GM13976 (cell line): Measurements from ENCODE around the gene TEX36.

ENCODE experiments used
- DNase-seq: peaks from one replicate; pipeline ENCODE4 v3.0.0; 2012; ENCODE audit warnings: low spot score
- CTCF ChIP-seq: IDR thresholded peaks from 2 replicates; pipeline ENCODE4 v1.5.1; 2012; ENCODE audit warnings: borderline replicate concordance, mild to moderate bottlenecking; ENCODE audit not compliant: insufficient read depth; ENCODE audit errors: extremely low read depth, missing control alignments, control extremely low read depth
- in situ Hi-C: fragments of 300-500 bp; cut with MboI; formaldehyde crosslinking; loops from one replicate; pipeline ENCODE4 v1.12.0; 2022; ENCODE audit warnings: low sequenced_read_pairs, mixed read lengths, inconsistent platforms; ENCODE audit not compliant: unreplicated experiment

TEX36 gene

GRCh38 chr10:125692196-125692595, 9.2 kb upstream of the TEX36 start:
- no peak for DNase-seq

GRCh38 chr10:125691160-125691981, 8.4 kb upstream of the TEX36 start:
- TF ChIP-seq CTCF = no peak
- DNase-seq = no peak
- in situ Hi-C loops = no loop called here

More at GRCh38 chr10:125692196-125692595, 9.2 kb upstream of the TEX36 start:
- in situ Hi-C loops = no loop called here
- no peak for TF ChIP-seq CTCF

GRCh38 chr10:125689955-125690569, 7.1 kb upstream of the TEX36 start:
- no peak for DNase-seq
- no peak for TF ChIP-seq CTCF
- in situ Hi-C loops = no loop called here

- TF ChIP-seq CTCF = no peak
- in situ Hi-C loops = no loop called here
- DNase-seq = no peak
Observed at GRCh38 chr10:125687507-125688185, 4.7 kb upstream of the TEX36 start.

GRCh38 chr10:125684581-125684980, 1.6 kb upstream of the TEX36 start:
- in situ Hi-C loops = no loop called here
- no peak for TF ChIP-seq CTCF
- DNase-seq = no peak

- no peak for TF ChIP-seq CTCF
- no peak for DNase-seq
- in situ Hi-C loops = no loop called here
Observed at GRCh38 chr10:125683821-125684220, 858 bp upstream of the TEX36 start.
